Skin of body (tissue), 2 donors: Measurements from ENCODE around the gene ZPLD1. TPM values are rescaled to one million over a fixed set of nuclear protein-coding genes. Genes with fewer than 3 reads are reported as not detected.

Experiments used
- DNase-seq: peaks from one replicate; lab custom pipeline; 2025; lab: John Stamatoyannopoulos, UW
- total RNA-seq: library from RNA; depleted of rRNA; stranded (reverse); fragments of >200 nt; gene quantifications from one replicate; pipeline ENCODE4 v1.2.3, GENCODE V29; 2014

The ZPLD1 gene
- total RNA-seq, 1 donor from 2014 or later = 0.10 TPM

DNA sequence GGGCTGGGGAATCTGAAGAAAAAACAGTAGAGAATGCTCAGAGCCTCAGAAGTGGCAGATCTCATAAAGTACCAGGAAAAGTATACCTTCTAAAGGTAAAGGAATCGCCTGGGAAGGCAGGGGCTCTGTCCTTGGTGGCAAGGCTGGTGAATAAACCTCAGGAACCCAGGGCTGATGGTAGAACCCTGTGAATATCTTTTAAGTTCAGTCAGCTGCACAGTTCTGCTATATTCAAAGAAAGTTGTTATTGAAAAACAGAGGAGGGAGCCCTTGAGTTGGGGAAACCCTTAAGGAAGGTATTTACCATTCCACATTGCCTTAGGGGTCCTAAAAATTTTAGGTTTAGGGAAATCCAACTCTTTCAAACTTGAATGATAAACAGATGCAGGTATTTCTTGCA is 31.2 kb downstream of the ZPLD1 start:
- DNase-seq = no peak

DNA sequence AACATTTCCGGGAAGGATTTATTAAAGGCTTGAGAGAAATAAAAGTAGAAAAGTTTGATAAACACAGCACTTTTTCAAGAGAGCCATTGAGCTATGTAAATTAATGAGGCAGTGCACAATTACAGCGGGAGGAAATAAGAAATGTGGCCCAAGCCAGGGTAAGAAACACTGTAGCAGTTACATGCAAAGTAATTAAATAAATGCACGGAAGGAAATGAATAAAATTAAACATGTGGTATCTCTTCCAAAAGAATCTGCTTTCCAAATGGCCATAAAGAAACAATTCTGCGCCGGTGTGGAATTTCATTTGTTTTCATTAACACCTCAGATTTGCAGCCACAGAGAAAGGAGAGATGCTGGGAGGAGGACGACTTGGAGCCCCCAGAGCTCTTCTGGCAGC is 35.3 kb downstream of the ZPLD1 start:
- DNase-seq = no peak

- no peak for DNase-seq
Measured at GRCh38 chr3:102471001-102471400, 36.2 kb downstream of the ZPLD1 start.

- no peak for DNase-seq
Measured at GRCh38 chr3:102471491-102471890, 36.7 kb downstream of the ZPLD1 start.

DNA sequence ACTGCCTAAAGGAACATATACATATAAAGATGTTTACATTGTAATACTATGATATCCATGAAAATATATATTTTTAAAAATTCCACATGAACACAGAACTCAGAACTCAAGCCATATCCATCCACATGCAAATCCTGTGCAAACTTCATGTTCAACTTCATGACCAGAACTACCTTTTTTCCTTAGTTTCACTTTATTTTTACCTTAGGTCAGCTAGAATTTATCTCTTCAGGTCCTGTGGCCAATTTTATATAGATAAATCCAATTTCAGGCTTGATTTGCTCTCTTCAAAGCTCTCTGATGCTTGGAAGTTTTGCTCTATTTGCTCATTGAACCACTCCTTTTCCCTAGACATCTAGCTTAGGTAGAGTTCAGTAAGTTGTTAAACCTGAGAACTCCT is 38.8 kb downstream of the ZPLD1 start:
- no peak for DNase-seq

GRCh38 chr3:102474207-102474606 is 39.4 kb downstream of the ZPLD1 start:
- DNase-seq = no peak

GRCh38 chr3:102476198-102476597 is 41.4 kb downstream of the ZPLD1 start:
- no peak for DNase-seq

DNA sequence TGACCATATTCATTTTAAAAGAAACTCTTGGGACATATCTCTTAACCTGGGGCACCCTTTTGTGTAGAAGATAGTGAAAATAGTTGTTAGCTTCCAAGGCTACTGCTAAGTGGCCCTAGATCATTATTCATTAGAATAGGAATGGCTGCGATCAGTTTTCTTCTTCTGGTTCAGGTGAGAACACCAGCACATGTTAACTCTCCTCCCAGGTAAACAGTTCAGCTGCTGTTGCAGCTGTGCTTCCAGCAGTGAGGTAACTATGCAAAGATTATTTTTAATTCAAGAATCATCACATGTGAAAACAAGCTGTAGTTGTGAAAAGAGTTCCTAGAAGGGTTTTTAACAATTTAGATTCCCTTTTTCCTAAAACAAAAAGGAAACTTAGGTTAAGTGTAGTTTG is 43.3 kb downstream of the ZPLD1 start:
- no peak for DNase-seq

DNA sequence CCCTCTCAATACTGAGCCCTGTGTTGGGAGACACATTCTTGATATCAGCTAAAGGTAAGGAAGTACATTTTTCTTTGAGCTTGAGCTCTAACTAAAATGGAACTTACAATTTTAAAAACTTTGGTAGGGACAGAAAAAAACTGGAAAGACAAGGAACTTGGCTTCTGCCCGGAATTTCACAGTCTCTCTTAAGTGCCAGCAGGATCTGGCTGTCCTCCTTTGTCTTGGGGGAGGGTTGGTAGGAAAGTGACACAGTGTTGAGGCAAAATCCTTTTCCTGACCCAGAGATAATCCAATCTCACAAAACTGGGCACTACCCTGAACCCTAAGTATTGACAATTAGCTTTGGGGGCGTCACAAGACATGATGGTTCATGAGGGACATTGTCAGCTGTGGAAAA is 45.3 kb downstream of the ZPLD1 start:
- no peak for DNase-seq

- no peak for DNase-seq
Measured at GRCh38 chr3:102481050-102481449, 46.2 kb downstream of the ZPLD1 start.

GRCh38 chr3:102483556-102483955 is 48.7 kb downstream of the ZPLD1 start:
- no peak for DNase-seq

DNA sequence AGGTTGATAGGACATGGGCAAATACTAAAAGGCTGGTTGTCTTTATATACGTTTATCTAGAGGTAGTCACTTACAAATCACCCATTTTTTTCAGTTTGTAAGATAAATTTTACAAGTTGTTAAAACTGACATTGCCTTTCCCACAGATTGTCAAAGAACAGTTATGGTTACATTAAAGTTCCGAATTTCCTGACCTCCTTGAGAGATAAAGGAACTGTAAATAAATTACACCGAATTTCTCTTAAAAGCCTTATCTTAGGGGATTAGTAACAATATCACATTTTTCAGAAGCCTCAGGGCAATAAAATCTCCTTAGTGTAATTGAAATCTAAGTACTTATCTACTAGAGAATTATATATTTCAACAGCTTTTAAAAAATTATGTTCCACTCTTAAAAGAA is 49.5 kb downstream of the ZPLD1 start:
- no peak for DNase-seq

DNA sequence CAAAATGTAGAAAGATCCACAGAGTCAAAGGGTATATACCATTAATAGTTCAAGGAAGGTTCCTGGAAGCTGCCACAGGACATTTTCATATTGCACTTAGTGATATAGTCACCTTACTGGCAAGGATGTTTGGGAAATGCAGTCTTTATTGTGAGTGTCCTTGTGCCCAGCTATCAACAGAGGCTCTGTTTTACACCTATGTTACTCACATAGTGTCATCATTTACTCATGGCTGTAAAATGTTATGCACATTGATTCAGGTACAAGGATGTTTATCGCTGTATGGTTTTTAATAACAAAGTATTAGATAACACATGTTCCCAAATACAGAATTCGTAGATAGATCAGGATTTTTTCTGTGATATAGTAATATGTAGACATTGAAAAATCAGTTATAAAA is 50.9 kb downstream of the ZPLD1 start:
- no peak for DNase-seq

GRCh38 chr3:102488331-102488730 is 53.5 kb downstream of the ZPLD1 start:
- DNase-seq = no peak

GRCh38 chr3:102492300-102492699 is 57.5 kb downstream of the ZPLD1 start:
- DNase-seq = no peak

- DNase-seq = no peak
Measured at GRCh38 chr3:102497571-102497970, 62.8 kb downstream of the ZPLD1 start.

- no peak for DNase-seq
Measured at GRCh38 chr3:102505542-102505941, 70.7 kb downstream of the ZPLD1 start.

DNA sequence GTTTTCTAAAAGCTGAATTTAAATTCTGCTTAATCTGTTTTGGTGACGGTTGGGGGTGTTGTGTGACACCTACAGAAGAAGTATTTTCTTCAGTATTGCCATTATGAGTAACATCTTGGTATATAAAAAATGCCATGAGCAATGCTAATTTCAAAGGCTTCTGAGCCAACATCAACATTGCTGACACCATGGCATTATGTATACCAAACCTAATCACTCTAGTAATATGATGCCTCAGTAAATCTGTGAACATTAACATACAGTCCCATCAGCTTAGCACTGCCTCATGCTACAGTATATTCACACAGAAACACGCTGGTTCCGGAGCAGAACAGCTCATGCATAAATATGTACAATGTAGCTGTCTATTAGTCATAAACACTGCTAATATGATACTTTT is 75.8 kb downstream of the ZPLD1 start:
- DNase-seq = no peak

GRCh38 chr3:102511168-102511567 is 76.4 kb downstream of the ZPLD1 start:
- DNase-seq = no peak

- no peak for DNase-seq
Measured at GRCh38 chr3:102511639-102512038, 76.8 kb downstream of the ZPLD1 start.

GRCh38 chr3:102512734-102513504 is 78.1 kb downstream of the ZPLD1 start:
- DNase-seq = no peak

DNA sequence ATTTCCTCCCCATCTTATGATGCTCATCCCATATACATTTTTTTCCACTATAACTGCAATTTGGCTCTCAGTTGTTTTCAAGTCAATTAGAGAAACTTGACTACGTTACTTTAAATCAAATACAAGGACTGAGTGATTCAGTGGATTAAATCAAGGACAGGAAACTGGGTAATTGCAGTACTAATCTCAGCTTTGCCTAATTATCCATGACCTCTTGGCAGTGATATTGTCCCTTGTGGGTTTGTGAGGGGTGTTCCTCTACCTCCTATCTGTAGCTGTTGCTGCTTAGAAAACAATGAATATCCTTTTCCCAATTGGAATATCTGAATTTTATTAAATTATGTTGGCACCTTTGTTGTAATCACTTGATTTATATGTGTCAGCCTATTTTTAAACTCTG is 79.4 kb downstream of the ZPLD1 start:
- DNase-seq = no peak

DNA sequence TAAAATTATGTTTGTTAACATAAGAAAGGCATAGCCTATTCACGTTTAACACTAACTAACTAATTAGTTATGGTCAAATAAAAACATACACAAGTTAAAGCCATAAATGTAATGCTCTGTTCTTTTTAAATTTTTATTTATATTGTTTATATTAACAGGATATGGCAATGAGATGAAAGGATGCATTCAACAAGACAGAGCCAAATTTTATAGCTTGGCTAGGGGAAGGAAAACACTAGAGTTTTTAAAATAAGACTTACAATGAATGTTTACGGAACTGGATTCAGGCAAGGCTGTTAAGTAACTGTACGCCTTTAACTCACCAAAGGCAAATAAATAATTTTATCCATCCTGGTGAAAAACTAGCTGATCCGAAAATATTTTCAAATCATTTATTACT is 86.4 kb downstream of the ZPLD1 start:
- no peak for DNase-seq

DNA sequence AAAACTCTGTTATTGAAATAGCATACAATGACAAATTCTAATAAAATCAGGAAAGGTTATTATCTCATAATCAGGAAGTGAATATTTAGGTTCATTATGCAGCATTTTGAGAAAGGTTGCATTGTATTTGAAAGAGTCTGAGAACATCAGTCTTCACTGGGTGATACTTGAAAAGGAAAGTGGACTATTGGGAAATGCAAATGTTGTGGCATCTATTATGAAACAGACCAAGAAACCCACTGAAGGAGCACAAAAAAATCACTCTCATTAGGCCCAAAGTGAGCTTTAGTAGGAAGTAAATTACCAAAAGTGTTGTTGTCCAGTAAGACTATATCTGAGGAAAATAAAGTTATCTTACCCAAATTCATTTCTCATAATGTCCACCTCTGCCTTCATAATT is 90.8 kb downstream of the ZPLD1 start:
- DNase-seq = no peak
